ENCODE results near the gene SIRT7. TPM values are rescaled to one million over a fixed set of nuclear protein-coding genes. Genes with fewer than 3 reads are reported as not detected.

SIRT7 gene
- total RNA-seq, 6 experiments from 2014 or later = 16.2 to 20.7 (median 18.5) TPM

DNA sequence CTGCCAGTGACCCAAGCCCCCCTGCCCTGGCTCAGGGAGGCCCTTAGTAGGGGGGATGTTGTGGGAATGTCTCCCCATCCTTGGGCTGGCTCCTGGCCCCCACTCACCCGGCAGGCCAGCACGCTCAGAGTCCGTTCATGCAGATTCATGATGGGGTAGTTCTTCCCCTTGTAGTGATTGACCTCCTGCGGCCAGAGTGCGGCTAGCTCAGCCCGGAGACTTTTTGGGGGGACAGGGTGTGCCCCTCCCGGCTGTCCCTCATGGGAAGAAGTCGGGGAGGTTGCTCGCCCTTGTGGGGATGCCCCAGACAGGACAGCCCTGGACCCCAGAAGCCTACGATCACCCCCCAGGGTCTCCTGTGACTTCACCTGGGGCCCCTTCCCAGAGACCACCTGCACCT, 12.0 kb downstream of the SIRT7 start:
- Mint-ChIP-seq H3K27me3 (ENCODE audit: insufficient read depth) (peaks cover 2% of the 10 kb centered on the region), H3K4me1 (ENCODE audit: low read depth) (no peaks in the 10 kb centered on the region), H3K9me3 (no peaks in the 10 kb centered on the region), H3K4me3 (no peak overlapping the region), H3K36me3 (ENCODE audit: low read depth) (peaks cover 4% of the 10 kb centered on the region), H3K27ac (no peak overlapping the region)
- TF ChIP-seq CTCF (IDR thresholded peaks at IDR 0.05) = no peak
- DNase-seq = no peak

GRCh38 chr17:81905424-81905875, 12.5 kb downstream of the SIRT7 start:
- DNase-seq = no peak
- no peak overlapping the region for H3K27ac Mint-ChIP-seq
- H3K36me3 Mint-ChIP-seq (ENCODE audit: low read depth) = peaks cover 7% of the 10 kb centered on the region
- no peaks in the 10 kb centered on the region for H3K4me1 Mint-ChIP-seq (ENCODE audit: low read depth)
- H3K27me3 Mint-ChIP-seq (ENCODE audit: insufficient read depth) = peaks cover 4% of the 10 kb centered on the region
- TF ChIP-seq CTCF (IDR thresholded peaks at IDR 0.05) = no peak
- H3K9me3 Mint-ChIP-seq = no peaks in the 10 kb centered on the region
- no peak overlapping the region for H3K4me3 Mint-ChIP-seq

GRCh38 chr17:81904600-81905423, 13.2 kb downstream of the SIRT7 start:
- no peak for TF ChIP-seq CTCF (IDR thresholded peaks at IDR 0.05)
- peaks cover 7% of the 10 kb centered on the region for H3K27me3 Mint-ChIP-seq (ENCODE audit: insufficient read depth)
- DNase-seq = no peak
- no peak overlapping the region for H3K27ac Mint-ChIP-seq
- peaks cover 5% of the 10 kb centered on the region; the same call in 1 of the 2 replicates for H3K4me1 Mint-ChIP-seq (ENCODE audit: low read depth)
- no peak overlapping the region for H3K4me3 Mint-ChIP-seq
- H3K9me3 Mint-ChIP-seq = no peaks in the 10 kb centered on the region
- peaks cover 11% of the 10 kb centered on the region for H3K36me3 Mint-ChIP-seq (ENCODE audit: low read depth)

DNA sequence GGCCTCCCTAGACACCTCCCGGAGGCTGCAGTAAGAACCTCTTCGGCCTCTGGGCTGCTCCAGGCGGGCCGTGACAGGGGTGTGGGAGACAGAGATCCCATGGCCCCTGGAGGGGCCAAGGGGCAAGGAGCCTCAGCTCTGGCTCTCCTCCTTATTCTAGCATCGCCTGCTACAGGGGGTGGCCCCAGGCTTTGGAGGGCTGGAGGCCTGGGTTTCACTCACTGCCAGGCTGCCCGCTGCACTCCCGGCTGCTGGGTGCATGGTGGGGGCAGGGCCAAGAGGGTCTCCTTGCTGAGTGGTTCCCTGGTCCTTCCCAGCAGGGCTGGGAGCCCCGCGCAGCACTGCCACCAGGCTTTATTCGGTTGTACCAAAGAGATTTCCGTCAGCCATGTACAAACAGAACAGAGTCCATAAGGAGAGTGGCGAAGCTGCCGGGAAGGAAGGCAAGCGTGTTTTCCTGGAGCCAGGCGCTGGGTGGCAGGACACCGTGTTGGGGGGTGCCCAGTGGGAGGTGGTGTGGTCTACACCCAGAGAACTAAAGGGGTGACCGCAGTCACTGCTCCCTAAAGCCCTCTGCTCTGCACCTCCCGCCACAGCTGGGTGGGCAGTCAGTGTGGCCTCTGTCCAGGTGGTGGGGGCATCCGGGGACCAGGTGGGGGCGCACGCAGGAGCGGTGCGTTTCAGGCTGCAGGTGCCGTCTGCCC, 13.9 kb downstream of the SIRT7 start:
- TF ChIP-seq CTCF (IDR thresholded peaks at IDR 0.05) = no peak
- DNase-seq = no peak
- Mint-ChIP-seq H3K4me1 (ENCODE audit: low read depth) (peaks cover 10% of the 10 kb centered on the region), H3K9me3 (no peaks in the 10 kb centered on the region), H3K36me3 (ENCODE audit: low read depth) (peaks cover 11% of the 10 kb centered on the region), H3K4me3 (no peak overlapping the region), H3K27me3 (ENCODE audit: insufficient read depth) (peaks cover 7% of the 10 kb centered on the region), H3K27ac (no peak overlapping the region)

DNA sequence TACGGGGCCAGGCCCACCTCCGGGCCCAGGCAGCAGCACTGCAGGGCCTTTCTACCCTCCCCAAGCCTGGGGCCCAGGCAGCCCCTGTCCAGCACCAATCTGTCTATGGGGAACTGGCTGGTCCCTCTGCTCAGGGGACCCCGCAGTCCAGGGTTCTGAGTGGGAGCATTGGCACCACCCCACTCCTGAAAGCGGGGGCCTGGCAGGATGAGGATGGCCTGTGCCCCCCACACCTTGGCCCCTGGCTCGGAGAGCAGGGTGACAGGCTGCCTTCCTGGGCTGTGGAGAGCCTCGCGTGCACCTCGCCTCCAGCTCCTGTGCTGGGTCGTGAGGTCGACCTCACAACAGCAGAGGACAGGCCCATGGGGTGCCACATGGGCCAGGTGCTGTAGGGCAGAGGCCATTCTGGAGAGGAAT, 14.6 kb downstream of the SIRT7 start:
- Mint-ChIP-seq H3K4me3 (no peak overlapping the region), H3K27ac (no peak overlapping the region), H3K9me3 (no peaks in the 10 kb centered on the region), H3K27me3 (ENCODE audit: insufficient read depth) (peaks cover 7% of the 10 kb centered on the region), H3K36me3 (ENCODE audit: low read depth) (peaks cover 11% of the 10 kb centered on the region), H3K4me1 (ENCODE audit: low read depth) (peaks cover 16% of the 10 kb centered on the region)
- DNase-seq = no peak
- no peak for TF ChIP-seq CTCF (IDR thresholded peaks at IDR 0.05)
